IPS-11a (cell line): ENCODE measurements around the gene LEF1.

Source experiments
- H3K4me3 ChIP-seq: one replicate; pipeline ENCODE4 v1.5.1; 2013; ENCODE audit warnings: low read depth, low read length, control low read depth

LEF1 gene

DNA sequence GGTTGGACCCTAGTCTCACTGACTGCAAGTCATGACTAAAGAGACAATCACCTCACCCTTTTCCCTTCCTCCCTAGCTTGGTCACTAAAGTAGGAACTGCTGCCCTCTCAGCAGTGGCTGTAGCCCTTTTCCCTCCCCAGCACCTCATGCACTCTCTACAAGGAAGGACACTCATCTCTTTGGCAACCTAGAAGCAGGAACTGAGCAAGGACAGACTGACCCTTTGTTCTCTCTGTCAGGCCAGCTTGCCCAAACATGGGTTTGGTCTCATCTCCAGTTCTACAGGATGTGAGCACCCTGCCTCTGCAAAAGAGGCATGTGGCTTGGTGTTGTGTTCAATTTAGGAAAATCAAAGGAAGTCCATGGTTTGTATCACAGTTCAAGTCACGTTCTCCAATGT, 15.8 kb downstream of the LEF1 start:
- H3K4me3 ChIP-seq: no peak overlapping the region

DNA sequence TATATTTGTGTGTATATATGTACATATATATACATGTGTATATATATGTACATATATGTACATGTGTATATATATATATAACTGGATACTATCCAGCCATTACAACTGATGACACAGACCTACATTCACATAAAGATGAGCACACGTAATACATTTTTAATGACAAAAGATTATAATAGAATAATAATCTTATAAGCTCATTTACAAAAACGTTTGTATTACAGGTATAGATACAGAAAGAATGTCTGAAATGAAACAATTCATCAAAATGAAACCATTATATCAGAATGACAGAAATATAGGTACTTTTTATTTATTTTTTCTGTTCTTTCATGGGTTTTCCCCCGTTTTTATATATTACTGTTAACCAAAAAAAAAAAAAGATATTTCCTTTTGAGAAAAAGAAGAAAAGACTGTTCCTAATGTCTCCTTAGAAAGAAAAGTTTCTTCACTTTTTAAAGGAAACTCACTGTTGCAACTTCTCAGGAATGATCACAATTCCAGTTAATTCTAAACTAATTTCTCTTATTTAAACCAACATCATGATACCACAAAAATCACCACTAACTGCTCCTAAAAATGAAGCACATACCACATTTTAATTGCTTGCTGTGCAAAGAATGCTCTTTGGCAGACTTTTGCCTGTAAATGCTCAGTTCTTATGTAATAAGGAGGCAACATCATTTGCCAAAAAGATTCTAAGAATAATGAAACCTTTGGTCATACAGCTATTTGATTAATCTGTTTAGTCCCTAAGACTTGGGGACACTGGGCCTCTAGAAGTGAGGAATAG, 18.9 kb downstream of the LEF1 start:
- no peak overlapping the region for H3K4me3 ChIP-seq

DNA sequence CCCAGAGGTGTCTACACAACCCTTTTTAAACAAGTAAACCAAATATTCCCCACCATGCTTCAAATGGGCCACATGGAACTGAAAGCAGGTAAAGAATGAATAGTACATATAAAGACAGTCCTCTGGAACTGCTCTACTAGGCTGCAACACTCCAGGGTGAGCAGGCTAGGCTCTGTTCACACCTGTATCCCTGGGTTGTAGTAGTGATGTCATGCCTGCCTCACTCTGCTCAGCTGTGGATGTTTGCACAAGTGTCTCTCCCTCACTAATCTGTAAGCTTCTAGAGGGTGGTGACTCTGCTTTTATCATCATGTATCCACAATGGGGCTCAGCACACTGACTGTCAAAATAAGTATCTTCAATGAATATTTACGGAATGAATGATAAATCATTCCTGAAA, 20.4 kb downstream of the LEF1 start:
- H3K4me3 ChIP-seq: no peak overlapping the region

DNA sequence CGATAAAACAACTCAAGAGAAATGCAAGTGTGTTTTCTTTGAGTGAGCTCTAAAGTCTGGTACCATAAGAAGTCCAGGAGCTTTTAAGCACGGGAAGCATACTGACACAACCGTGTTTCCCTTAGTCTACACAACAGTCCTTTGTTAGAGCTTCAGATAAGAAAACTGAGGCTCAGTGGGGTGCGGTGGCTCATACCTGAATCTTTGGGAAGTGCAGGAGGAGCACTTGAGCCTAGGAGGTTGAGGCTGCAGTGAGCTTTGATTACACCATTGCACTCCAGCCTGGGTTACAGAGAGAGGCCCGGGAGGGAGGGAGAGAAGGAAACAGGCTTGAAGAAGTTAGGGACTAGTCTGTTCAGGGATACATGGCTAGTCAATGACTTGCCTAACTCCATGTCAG, 21.9 kb downstream of the LEF1 start:
- H3K4me3 ChIP-seq: no peak overlapping the region

- H3K4me3 ChIP-seq: no peak overlapping the region
Observed at GRCh38 chr4:108146336-108146735, 22.4 kb downstream of the LEF1 start.

GRCh38 chr4:108144451-108144850, 24.3 kb downstream of the LEF1 start:
- no peak overlapping the region for H3K4me3 ChIP-seq

GRCh38 chr4:108143515-108143914, 25.2 kb downstream of the LEF1 start:
- H3K4me3 ChIP-seq: no peak overlapping the region

- no peak overlapping the region for H3K4me3 ChIP-seq
Observed at GRCh38 chr4:108142870-108143269, 25.9 kb downstream of the LEF1 start.

- no peak overlapping the region for H3K4me3 ChIP-seq
Observed at GRCh38 chr4:108141213-108141950, 27.4 kb downstream of the LEF1 start.

- H3K4me3 ChIP-seq: no peak overlapping the region
Observed at GRCh38 chr4:108140328-108140727, 28.4 kb downstream of the LEF1 start.

DNA sequence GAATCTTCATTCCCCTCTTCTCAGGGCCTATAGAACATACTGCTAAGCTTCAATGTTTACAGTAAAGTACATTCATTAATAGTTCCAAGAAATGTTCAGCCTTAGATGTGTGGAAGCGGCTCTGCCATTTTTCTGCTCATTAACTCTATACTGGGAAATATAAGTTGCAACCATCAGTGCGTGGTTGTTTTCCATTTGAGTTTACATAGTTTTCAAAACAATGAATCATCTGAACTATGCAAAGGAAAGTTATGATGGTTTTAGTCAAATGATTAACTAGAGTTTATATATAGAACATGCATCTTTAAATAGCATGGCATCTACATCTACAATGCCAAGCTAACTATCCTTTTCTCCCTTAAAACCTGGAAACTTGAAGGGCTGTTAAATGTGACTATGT, 29.6 kb downstream of the LEF1 start:
- no peak overlapping the region for H3K4me3 ChIP-seq

DNA sequence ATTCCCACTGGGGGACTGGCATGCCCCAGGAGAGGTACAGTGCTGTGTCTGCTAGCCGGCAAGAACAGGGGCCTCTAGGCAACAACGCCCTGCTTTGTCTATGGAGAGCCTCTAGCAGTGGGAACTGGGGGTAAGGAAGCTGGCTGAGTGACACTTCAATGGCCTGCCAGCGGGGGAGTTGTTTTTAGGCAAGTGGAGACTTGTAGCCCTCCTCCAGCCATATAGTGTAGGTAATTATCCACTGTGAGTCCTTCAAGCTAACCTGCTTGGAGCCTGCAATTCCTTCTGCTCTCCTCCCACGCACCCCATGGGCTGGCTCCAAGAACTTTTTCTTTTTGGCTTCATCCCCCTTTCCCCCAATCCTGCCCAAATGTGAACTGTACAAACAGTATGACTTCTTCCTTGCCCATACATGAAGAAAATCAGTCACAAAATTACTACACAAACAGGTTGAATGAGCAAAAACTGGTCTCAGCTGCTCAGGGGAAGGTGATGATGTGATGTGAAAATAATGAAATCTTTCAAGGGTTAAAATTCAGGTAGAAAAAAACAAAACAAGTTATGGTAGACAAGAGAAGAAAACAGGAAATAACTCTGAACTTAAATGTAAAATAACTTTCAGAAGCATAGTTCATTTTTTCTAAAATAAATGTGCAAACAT, 33.1 kb downstream of the LEF1 start:
- H3K4me3 ChIP-seq: no peak overlapping the region

DNA sequence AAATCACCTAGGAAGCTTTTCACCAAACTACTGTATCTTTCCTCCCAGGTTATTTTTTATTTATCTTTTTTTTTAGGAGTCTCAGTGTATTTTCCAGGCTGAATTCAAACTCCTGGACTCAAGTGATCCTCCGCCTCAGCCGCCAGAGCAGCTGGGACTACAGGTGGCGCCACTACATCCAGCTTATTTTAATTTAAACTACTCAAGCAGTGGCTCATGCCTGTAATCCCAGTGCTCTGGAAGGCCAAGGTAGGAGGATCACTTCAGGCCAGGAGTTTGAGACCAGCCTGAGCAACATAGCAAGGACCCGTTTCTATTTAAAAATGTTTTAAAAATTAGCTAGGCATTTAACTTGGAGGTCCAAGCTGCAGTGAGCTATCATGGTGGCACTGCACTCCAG, 37.8 kb downstream of the LEF1 start:
- no peak overlapping the region for H3K4me3 ChIP-seq

- H3K4me3 ChIP-seq: no peak overlapping the region
Observed at GRCh38 chr4:108129196-108129595, 39.5 kb downstream of the LEF1 start.

DNA sequence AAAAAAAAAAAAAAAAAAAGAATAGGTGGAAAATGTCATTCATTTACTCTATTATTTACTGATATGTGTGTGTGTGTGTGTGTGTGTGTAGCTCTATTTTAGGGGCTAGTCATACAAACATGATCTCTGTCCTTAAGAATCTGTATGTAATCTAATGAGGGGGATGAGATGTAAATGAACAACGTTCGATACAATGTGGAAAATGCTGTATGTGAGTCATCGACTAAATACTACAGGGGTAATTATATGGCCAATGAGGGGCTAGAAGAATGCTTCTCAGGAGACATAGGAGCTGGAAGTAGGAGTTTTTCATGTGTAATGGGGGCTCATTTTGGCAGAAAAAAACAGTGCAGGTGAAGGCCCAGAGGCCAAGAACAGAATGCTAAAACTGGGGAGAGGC, 41.9 kb downstream of the LEF1 start:
- no peak overlapping the region for H3K4me3 ChIP-seq

DNA sequence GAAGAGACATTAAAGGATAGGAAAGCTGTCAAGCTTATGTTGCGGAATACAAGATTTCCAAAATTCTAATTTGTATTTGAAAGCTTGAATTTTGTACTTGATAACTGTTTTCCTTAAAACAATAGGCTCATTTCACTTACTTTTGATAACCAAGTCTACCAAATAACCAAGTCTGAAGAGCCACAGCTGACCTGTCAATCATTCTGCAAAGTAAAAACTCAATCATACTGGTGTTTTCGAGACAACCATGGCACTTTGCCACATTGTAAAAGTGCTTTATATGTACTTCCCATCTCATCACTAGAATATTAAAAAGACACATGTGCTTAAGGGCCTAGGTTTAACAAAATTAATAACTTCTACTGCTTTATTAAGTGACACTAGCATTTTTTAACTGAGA, 47.9 kb downstream of the LEF1 start:
- no peak overlapping the region for H3K4me3 ChIP-seq

DNA sequence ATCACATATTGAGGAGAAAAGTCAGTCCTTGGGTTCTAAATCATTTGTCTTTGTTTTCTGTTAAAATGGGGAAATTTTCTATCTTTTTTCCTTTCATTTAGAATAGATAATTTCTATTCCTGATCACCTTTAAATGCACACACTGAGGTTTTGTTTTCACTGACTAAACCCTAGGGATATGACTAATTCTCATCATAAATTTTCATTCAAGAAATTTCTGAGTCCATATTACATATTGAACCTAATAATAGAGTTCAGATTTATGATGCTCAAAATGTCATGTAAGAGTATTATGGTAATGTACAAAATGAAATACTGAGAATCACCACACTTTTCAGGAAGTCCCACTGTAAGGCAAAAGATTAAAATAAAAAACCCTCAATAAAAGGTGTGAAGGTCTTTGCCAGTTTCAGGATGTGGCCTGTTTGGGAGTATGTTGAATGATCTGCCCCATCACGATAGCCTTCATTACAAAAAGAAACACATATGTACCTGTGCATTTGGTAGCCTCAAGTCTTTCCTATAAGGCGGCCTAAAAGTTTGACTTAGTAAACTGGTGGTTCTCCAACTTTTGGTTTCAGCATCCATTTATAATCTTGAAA, 49.4 kb downstream of the LEF1 start:
- H3K4me3 ChIP-seq: no peak overlapping the region

- no peak overlapping the region for H3K4me3 ChIP-seq
Observed at GRCh38 chr4:108118505-108118904, 50.2 kb downstream of the LEF1 start.

- H3K4me3 ChIP-seq: no peak overlapping the region
Observed at GRCh38 chr4:108117418-108118182, 51.1 kb downstream of the LEF1 start.

DNA sequence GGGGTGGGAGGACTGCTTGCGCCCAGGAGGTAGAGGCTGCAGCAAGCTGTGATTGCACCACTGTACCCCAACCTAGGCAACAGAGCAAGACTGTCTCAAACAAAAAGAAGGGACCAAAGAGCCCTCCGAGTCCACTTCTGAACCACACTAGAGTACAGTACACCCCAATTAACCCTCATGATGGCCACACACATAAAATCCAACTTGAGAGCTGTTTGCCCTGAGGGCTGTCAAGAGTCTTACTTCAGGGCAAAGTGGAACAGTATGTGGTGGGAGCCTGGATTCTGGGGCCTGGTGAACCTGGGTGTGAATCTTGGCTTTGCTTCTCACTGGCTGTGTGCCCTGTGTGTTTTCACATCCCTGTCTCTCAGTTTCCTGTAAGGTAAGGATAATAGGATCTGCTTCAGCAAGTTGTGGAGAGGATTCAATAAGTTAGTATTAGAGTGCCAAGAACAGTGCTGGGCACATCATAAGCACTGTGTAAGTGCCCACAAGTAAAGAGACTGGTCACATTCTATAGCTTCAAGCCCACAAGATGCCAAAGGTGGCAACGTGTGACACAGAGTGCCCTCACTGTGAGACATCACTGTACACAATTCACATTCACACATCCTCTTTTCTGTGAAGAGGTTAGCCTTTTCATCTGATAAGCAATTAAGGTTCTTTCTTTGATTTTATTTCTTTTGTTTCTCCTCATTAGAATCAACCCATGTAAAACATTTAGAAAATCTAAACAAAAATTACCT, 52.1 kb downstream of the LEF1 start:
- no peak overlapping the region for H3K4me3 ChIP-seq
